ENCODE measurements around the gene AADACL4.
A peak's percentile ranks its signal among the peaks of the same experiment; 100 is the strongest.
"Not testable (repeated sequence)": the region's sequence is repeated elsewhere in the genome, so short reads cannot be mapped to it uniquely, and the experiment has no call there.

The AADACL4 gene

GRCh38 chr1:12658531-12659453 is 14.9 kb downstream of the AADACL4 start:
- peak; percentile 59 for DNase-seq (ENCODE audit: low spot score)

GRCh38 chr1:12661606-12662219 is 17.8 kb downstream of the AADACL4 start:
- no peak for DNase-seq (ENCODE audit: low spot score)

- DNase-seq (ENCODE audit: low spot score), result no peak
Observed at GRCh38 chr1:12662556-12662955, 18.7 kb downstream of the AADACL4 start.

GRCh38 chr1:12665511-12665910 is 21.6 kb downstream of the AADACL4 start:
- DNase-seq (ENCODE audit: low spot score), result no peak

GRCh38 chr1:12666141-12666735 is 22.4 kb downstream of the AADACL4 start:
- no peak for DNase-seq (ENCODE audit: low spot score)

GRCh38 chr1:12669529-12670068 is 25.7 kb downstream of the AADACL4 start:
- DNase-seq (ENCODE audit: low spot score), result no peak

GRCh38 chr1:12674358-12674757 is 30.5 kb downstream of the AADACL4 start:
- no peak for DNase-seq (ENCODE audit: low spot score)

- DNase-seq (ENCODE audit: low spot score), result not testable (repeated sequence)
Observed at GRCh38 chr1:12676122-12676521, 32.2 kb downstream of the AADACL4 start.

- no peak for DNase-seq (ENCODE audit: low spot score)
Observed at GRCh38 chr1:12677565-12677964, 33.7 kb downstream of the AADACL4 start.

- no peak for DNase-seq (ENCODE audit: low spot score)
Observed at GRCh38 chr1:12678350-12678749, 34.5 kb downstream of the AADACL4 start.

GRCh38 chr1:12678820-12679219 is 34.9 kb downstream of the AADACL4 start:
- DNase-seq (ENCODE audit: low spot score), result no peak

- no peak for DNase-seq (ENCODE audit: low spot score)
Observed at GRCh38 chr1:12690156-12690555, 46.3 kb downstream of the AADACL4 start.

GRCh38 chr1:12692967-12693782 is 49.3 kb downstream of the AADACL4 start:
- DNase-seq (ENCODE audit: low spot score), result no peak

GRCh38 chr1:12696658-12697057 is 52.8 kb downstream of the AADACL4 start:
- DNase-seq (ENCODE audit: low spot score), result no peak

- DNase-seq (ENCODE audit: low spot score), result no peak
Observed at GRCh38 chr1:12697397-12697796, 53.5 kb downstream of the AADACL4 start.

- no peak for DNase-seq (ENCODE audit: low spot score)
Observed at GRCh38 chr1:12703821-12704451, 60.1 kb downstream of the AADACL4 start.

- DNase-seq (ENCODE audit: low spot score), result no peak
Observed at GRCh38 chr1:12706061-12706460, 62.2 kb downstream of the AADACL4 start.

GRCh38 chr1:12708396-12709090 is 64.7 kb downstream of the AADACL4 start:
- no peak for DNase-seq (ENCODE audit: low spot score)

GRCh38 chr1:12709091-12709491 is 65.2 kb downstream of the AADACL4 start:
- no peak for DNase-seq (ENCODE audit: low spot score)

- DNase-seq (ENCODE audit: low spot score), result no peak
Observed at GRCh38 chr1:12709696-12710095, 65.8 kb downstream of the AADACL4 start.

- no peak for DNase-seq (ENCODE audit: low spot score)
Observed at GRCh38 chr1:12711536-12711935, 67.7 kb downstream of the AADACL4 start.

Measured in cerebellar cortex (tissue), 1 donor.